Measurements from ENCODE around the gene FOXC1. TPM values are rescaled to one million over a fixed set of nuclear protein-coding genes. Genes with fewer than 3 reads are reported as not detected.

FOXC1 gene
- total and polyA plus RNA-seq, 10 of the 15 experiments (the other 5 are each of a cell fraction or from before 2014, with no cell fraction given): 0.13 to 1.5 (median 0.48) TPM; not detected in 2

DNA sequence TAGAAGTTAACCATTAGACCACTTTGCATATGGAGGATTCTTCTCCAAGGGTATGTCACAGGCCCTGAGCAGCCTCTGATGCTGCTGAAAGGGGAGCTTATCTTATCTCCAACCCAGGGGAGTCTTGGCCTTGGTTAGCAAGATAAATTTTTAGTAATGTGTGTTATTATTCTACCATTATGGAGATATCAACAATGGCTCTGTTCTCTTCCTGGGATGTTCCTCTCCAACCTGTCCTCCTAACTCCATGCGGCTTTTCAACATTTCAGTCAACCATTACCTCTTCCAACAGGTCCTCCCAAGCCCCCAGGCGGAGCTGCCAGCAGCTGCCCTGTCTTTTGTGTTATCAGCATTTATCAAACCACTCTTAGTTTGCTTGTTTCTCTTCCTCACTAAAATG is 48.4 kb upstream of the FOXC1 start:
- TF ChIP-seq, protein P1, sequence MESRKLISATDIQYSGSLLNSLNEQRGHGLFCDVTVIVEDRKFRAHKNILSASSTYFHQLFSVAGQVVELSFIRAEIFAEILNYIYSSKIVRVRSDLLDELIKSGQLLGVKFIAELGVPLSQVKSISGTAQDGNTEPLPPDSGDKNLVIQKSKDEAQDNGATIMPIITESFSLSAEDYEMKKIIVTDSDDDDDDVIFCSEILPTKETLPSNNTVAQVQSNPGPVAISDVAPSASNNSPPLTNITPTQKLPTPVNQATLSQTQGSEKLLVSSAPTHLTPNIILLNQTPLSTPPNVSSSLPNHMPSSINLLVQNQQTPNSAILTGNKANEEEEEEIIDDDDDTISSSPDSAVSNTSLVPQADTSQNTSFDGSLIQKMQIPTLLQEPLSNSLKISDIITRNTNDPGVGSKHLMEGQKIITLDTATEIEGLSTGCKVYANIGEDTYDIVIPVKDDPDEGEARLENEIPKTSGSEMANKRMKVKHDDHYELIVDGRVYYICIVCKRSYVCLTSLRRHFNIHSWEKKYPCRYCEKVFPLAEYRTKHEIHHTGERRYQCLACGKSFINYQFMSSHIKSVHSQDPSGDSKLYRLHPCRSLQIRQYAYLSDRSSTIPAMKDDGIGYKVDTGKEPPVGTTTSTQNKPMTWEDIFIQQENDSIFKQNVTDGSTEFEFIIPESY (IDR thresholded peaks at IDR 0.05): no peak
- TF ChIP-seq ZNF207 (IDR thresholded peaks at IDR 0.05; ENCODE audit: borderline replicate concordance) (no peak), MYC (IDR thresholded peaks at IDR 0.05; ENCODE audit: insufficient read depth, insufficient read length, insufficient replicate concordance, low read length, severe bottlenecking) (no peak), MXI1 (IDR thresholded peaks at IDR 0.05; ENCODE audit: low read depth, low read length) (no peak), SMAD1 (IDR thresholded peaks at IDR 0.05; ENCODE audit: low read depth, partially characterized antibody) (no peak), RUNX3 (IDR thresholded peaks at IDR 0.05; ENCODE audit: low read length) (no peak), EP300 (IDR thresholded peaks at IDR 0.05; ENCODE audit: borderline replicate concordance in 1 of 2, control insufficient read depth in 1 of 2, low read depth in 2 of 2, low read length in 2 of 2) (no peak), NR2C1 (IDR thresholded peaks at IDR 0.05) (no peak), BRCA1 (IDR thresholded peaks at IDR 0.05; ENCODE audit: low read depth, low read length) (no peak)
- TF ChIP-seq, protein P2, sequence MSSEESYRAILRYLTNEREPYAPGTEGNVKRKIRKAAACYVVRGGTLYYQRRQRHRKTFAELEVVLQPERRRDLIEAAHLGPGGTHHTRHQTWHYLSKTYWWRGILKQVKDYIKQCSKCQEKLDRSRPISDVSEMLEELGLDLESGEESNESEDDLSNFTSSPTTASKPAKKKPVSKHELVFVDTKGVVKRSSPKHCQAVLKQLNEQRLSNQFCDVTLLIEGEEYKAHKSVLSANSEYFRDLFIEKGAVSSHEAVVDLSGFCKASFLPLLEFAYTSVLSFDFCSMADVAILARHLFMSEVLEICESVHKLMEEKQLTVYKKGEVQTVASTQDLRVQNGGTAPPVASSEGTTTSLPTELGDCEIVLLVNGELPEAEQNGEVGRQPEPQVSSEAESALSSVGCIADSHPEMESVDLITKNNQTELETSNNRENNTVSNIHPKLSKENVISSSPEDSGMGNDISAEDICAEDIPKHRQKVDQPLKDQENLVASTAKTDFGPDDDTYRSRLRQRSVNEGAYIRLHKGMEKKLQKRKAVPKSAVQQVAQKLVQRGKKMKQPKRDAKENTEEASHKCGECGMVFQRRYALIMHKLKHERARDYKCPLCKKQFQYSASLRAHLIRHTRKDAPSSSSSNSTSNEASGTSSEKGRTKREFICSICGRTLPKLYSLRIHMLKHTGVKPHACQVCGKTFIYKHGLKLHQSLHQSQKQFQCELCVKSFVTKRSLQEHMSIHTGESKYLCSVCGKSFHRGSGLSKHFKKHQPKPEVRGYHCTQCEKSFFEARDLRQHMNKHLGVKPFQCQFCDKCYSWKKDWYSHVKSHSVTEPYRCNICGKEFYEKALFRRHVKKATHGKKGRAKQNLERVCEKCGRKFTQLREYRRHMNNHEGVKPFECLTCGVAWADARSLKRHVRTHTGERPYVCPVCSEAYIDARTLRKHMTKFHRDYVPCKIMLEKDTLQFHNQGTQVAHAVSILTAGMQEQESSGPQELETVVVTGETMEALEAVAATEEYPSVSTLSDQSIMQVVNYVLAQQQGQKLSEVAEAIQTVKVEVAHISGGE (CRISPR knock-in tag; IDR thresholded peaks at IDR 0.05): no peak
- ATAC-seq: no peak
- no peak overlapping the region for H2AFZ ChIP-seq (ENCODE audit: control insufficient read depth, low read depth, low read length)
- no peaks in the 10 kb centered on the region for H3K9me3 ChIP-seq (replicated peaks; ENCODE audit: control insufficient read depth, insufficient read depth, low read length)
- H3K4me2 ChIP-seq (ENCODE audit: control insufficient read depth, insufficient read depth): no peak overlapping the region
- no peak overlapping the region for H3K4me3 ChIP-seq
- no peaks in the 10 kb centered on the region for H3K4me1 ChIP-seq (ENCODE audit: control insufficient read depth, insufficient read depth, low read length)
- H4K20me1 ChIP-seq (ENCODE audit: control insufficient read depth, insufficient read depth): no peaks in the 10 kb centered on the region
- FAIRE-seq: no peak
- SMC1A ChIA-PET (ENCODE audit: uncharacterized antibody, unreplicated experiment): interaction anchor here (1.4 to 6.1 kb wide), 3 partner anchors 9 to 34 kb away, joined by 5 to 41 read pairs (median 8); no protein-coding TSS in a partner anchor
- POLR2A ChIA-PET: no interaction called here
- no peaks in the 10 kb centered on the region for H3K79me2 ChIP-seq (ENCODE audit: control insufficient read depth, insufficient read depth, low read length)
- H3K27me3 ChIP-seq (replicated peaks in 1 of 2; ENCODE audit: control insufficient read depth in 2 of 2, insufficient read depth in 2 of 2, low read length in 1 of 2): no peaks in the 10 kb centered on the region; a peak in 1 of 4 replicates
- RAD21 ChIA-PET (ENCODE audit: unreplicated experiment): no interaction called here
- H3K36me3 ChIP-seq (ENCODE audit: control insufficient read depth in 2 of 2, insufficient read depth in 2 of 2, low read length in 1 of 2): no peaks in the 10 kb centered on the region
- intact Hi-C loops (cut with micrococcal nuclease; ENCODE audit: unreplicated experiment): no loop called here
- no TSS peak for BruUV-seq (replicated peaks)
- WGBS (ENCODE audit: insufficient coverage, insufficient replicate concordance, low lambda C conversion rate, missing lambda C conversion rate): 6% methylated on average over 2 of the region's 2 CpGs
- in situ Hi-C loops (cut with MboI): no loop called here
- CTCF ChIA-PET: interaction anchor here (0.7 to 2.2 kb wide), 4 partner anchors 9 to 94 kb away, joined by 3 to 18 read pairs (median 4); no protein-coding TSS in a partner anchor
- no peak for DNase-seq (ENCODE audit: low read depth, low spot score)
- no peak overlapping the region for H3K9ac ChIP-seq (ENCODE audit: control insufficient read depth, insufficient read depth, low read length)
- no peak overlapping the region for H3K27ac ChIP-seq (ENCODE audit: control insufficient read depth, insufficient read depth)

Data from GM12878 (cell line).